HepG2 (cell line): ENCODE results near the gene ZNF341. TPM values are rescaled to one million over a fixed set of nuclear protein-coding genes. Genes with fewer than 3 reads are reported as not detected.

ENCODE experiments used
- CENPT ChIP-seq: sonication (generic); formaldehyde crosslinking; IDR thresholded peaks from 2 replicates; pipeline ENCODE4 v1.8.0; 2022; ENCODE audit warnings: low read depth, mild to moderate bottlenecking, moderate library complexity, missing genetic modification reagents
- DZIP1 ChIP-seq: sonication (generic); formaldehyde crosslinking; IDR thresholded peaks from 2 replicates; pipeline ENCODE4 v1.5.0; 2020; ENCODE audit warnings: mild to moderate bottlenecking, missing genetic modification reagents
- GLI4 ChIP-seq: sonication (generic); formaldehyde crosslinking; IDR thresholded peaks from 2 replicates; pipeline ENCODE4 v1.5.1; 2020; ENCODE audit warnings: missing genetic modification reagents, mild to moderate bottlenecking, moderate library complexity, borderline replicate concordance
- NCOA1 ChIP-seq: sonication (generic); formaldehyde crosslinking; IDR thresholded peaks from 2 replicates; pipeline ENCODE4 v1.9.0; 2021; ENCODE audit warnings: missing genetic modification reagents
- NFATC3 ChIP-seq: sonication (generic); formaldehyde crosslinking; IDR thresholded peaks from 2 replicates; pipeline ENCODE4 v1.5.1; 2020; ENCODE audit warnings: mild to moderate bottlenecking, missing genetic modification reagents
- RXRB ChIP-seq: IDR thresholded peaks from 2 replicates; pipeline ENCODE4 v1.6.1; 2016; ENCODE audit warnings: borderline replicate concordance, missing genetic modification reagents, missing compliant biosample characterization
- STAG1 ChIP-seq: sonication (generic); formaldehyde crosslinking; IDR thresholded peaks from 2 replicates; pipeline ENCODE4 v1.4.0; 2020; ENCODE audit warnings: missing genetic modification reagents
- U2AF1 ChIP-seq: fragments of 200-400 bp; formaldehyde crosslinking; optimal IDR thresholded peaks from 2 replicates; pipeline ENCODE3; 2017; ENCODE audit warnings: mild to moderate bottlenecking, low read depth, low read length
- ZNF280B ChIP-seq: sonication (generic); formaldehyde crosslinking; IDR thresholded peaks from 2 replicates; pipeline ENCODE4 v1.5.0; 2020; ENCODE audit warnings: missing genetic modification reagents, mild to moderate bottlenecking, borderline replicate concordance
- ZNF780A ChIP-seq: sonication (generic); formaldehyde crosslinking; IDR thresholded peaks from 2 replicates; pipeline ENCODE4 v1.8.0; 2022; ENCODE audit warnings: mild to moderate bottlenecking, missing genetic modification reagents, moderate library complexity
- ZNF792 ChIP-seq: IDR thresholded peaks from 2 replicates; pipeline ENCODE4 v1.6.1; 2016
- polyA plus RNA-seq, 8 experiments: library from polyadenylated mRNA; depleted of rRNA in 3 of 8; stranded (reverse) in 7 of 8; unstranded in 1 of 8; fragments of >200 nt; fragmentation: Illumina TruSeq in 4 of 8; extraction: Trizol in 4 of 8; gene quantifications; 2 replicates each; pipeline versions ENCODE4 v1.2.1 to v1.2.3, GENCODE V29; 2011 to 2016; ENCODE audit warnings: low read depth in 4 of 8, missing spikeins in 1 of 8, mixed read lengths in 1 of 8; ENCODE audit not compliant: insufficient read depth in 1 of 8
- total RNA-seq, 5 experiments: library from RNA; depleted of rRNA; stranded (reverse); fragments of >200 nt; fragmentation: Illumina TruSeq; extraction: Trizol; gene quantifications; 2 replicates each; pipeline ENCODE4 v1.2.3, GENCODE V29; 2016; ENCODE audit warnings: low read depth in 1 of 5
- TF ChIP-seq, protein P1 (sequence below): IDR thresholded peaks from 2 replicates; pipeline ENCODE4 v1.6.1; 2016; ENCODE audit warnings: low read depth, borderline replicate concordance
- TF ChIP-seq, protein P2 (sequence below), 2 experiments: sonication (generic) in 1 of 2; formaldehyde crosslinking in 1 of 2; IDR thresholded peaks; 2 replicates each; pipeline versions ENCODE4 v1.5.1 to v1.6.1; 2011 to 2020; ENCODE audit warnings: borderline replicate concordance in 1 of 2, low read depth in 1 of 2, low read length in 1 of 2, mild to moderate bottlenecking in 1 of 2, missing genetic modification reagents in 1 of 2, moderate library complexity in 1 of 2
- TF ChIP-seq, protein P3 (sequence below), 2 experiments: sonication (generic) in 1 of 2; formaldehyde crosslinking in 1 of 2; IDR thresholded peaks; 2 replicates each; pipeline versions ENCODE4 v1.6.1 to v1.9.0; 2014 to 2022; ENCODE audit warnings: antibody characterized with exemption in 1 of 2, borderline replicate concordance in 1 of 2, inconsistent platforms in 1 of 2, low read depth in 1 of 2, missing genetic modification reagents in 1 of 2

ZNF341 gene
- total and polyA plus RNA-seq, 2 of the 13 experiments (the other 11 are each of a cell fraction or from before 2014, with no cell fraction given), result 1.1 to 2.2 TPM

DNA sequence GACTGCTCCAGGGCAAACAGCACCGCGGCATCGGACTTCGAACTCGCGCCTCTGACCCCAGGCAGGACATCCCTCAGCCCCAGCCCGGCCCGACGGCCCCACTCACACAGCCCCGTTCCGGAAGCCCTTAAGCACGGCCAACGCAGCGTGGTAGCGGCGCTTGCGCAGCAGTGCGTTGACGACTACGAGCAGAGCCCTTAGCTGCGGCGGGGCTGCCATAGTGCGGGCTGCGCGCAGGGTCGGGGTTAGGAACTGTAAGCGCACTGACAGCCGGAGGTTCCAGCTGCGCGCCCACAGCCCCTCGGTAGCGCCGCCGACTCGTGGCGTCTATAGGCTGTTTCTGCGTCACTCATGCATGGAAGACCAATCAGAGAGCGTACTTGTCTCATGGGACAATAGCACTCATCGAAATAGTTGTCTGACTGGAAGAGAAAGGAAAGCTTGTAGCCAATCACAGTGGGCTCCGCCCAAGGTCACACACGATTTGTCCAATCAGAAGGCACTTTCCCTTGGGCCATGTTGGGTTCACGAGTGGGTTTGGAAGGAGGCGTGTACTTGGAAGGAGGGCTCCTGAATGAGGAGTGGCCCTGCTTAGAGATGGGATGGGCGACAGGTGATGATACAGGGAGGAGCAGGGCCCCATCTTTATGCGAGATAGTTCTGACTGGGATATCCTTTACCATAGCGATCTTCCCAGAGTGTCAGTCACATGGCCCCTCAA lies 11.6 kb upstream of the ZNF341 start, which contains the start of gene PXMP4 (continued):
- TF ChIP-seq DZIP1 (CRISPR knock-in tag), result 0 out of 2 replicates have a peak, but pooled peaks have one; percentile 22
- TF ChIP-seq ZNF280B, result peak; percentile 48; the same call in 1 of the 2 replicates
- TF ChIP-seq NFATC3 (CRISPR knock-in tag), result no peak
- no peak for TF ChIP-seq STAG1
- TF ChIP-seq GLI4 (CRISPR knock-in tag), result no peak
- 0 out of 2 replicates have a peak, but pooled peaks have one; percentile 18 for TF ChIP-seq RXRB (CRISPR knock-in tag)
- TF ChIP-seq, protein P1, sequence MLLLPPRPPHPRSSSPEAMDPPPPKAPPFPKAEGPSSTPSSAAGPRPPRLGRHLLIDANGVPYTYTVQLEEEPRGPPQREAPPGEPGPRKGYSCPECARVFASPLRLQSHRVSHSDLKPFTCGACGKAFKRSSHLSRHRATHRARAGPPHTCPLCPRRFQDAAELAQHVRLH, result 0 out of 2 replicates have a peak, but pooled peaks have one; percentile 20
- no peak for TF ChIP-seq ZNF792
- TF ChIP-seq ZNF780A, result no peak
- TF ChIP-seq NCOA1 (CRISPR knock-in tag), result 0 out of 2 replicates have a peak, but pooled peaks have one; percentile 76
- TF ChIP-seq, protein P2, sequence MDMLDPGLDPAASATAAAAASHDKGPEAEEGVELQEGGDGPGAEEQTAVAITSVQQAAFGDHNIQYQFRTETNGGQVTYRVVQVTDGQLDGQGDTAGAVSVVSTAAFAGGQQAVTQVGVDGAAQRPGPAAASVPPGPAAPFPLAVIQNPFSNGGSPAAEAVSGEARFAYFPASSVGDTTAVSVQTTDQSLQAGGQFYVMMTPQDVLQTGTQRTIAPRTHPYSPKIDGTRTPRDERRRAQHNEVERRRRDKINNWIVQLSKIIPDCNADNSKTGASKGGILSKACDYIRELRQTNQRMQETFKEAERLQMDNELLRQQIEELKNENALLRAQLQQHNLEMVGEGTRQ (IDR thresholded peaks at IDR 0.05; ENCODE audit: low read depth, low read length), result no peak
- TF ChIP-seq, protein P2 (CRISPR knock-in tag; IDR thresholded peaks at IDR 0.05; ENCODE audit: borderline replicate concordance), result no peak
- no peak for TF ChIP-seq U2AF1
- TF ChIP-seq CENPT (CRISPR knock-in tag), result peak; percentile 50; the same call in 1 of the 2 replicates
- TF ChIP-seq, protein P3, sequence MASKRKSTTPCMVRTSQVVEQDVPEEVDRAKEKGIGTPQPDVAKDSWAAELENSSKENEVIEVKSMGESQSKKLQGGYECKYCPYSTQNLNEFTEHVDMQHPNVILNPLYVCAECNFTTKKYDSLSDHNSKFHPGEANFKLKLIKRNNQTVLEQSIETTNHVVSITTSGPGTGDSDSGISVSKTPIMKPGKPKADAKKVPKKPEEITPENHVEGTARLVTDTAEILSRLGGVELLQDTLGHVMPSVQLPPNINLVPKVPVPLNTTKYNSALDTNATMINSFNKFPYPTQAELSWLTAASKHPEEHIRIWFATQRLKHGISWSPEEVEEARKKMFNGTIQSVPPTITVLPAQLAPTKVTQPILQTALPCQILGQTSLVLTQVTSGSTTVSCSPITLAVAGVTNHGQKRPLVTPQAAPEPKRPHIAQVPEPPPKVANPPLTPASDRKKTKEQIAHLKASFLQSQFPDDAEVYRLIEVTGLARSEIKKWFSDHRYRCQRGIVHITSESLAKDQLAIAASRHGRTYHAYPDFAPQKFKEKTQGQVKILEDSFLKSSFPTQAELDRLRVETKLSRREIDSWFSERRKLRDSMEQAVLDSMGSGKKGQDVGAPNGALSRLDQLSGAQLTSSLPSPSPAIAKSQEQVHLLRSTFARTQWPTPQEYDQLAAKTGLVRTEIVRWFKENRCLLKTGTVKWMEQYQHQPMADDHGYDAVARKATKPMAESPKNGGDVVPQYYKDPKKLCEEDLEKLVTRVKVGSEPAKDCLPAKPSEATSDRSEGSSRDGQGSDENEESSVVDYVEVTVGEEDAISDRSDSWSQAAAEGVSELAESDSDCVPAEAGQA (IDR thresholded peaks at IDR 0.05; ENCODE audit: low read depth), result peak; percentile 66; the same call in 1 of the 2 replicates
- TF ChIP-seq, protein P3 (CRISPR knock-in tag; IDR thresholded peaks at IDR 0.05; ENCODE audit: borderline replicate concordance), result no peak
